ENCODE measurements around the gene TOM1. TPM values are rescaled to one million over a fixed set of nuclear protein-coding genes. Genes with fewer than 3 reads are reported as not detected.

Gene TOM1
- total RNA-seq, 1 donor from 2014 or later = 48.2 TPM

DNA sequence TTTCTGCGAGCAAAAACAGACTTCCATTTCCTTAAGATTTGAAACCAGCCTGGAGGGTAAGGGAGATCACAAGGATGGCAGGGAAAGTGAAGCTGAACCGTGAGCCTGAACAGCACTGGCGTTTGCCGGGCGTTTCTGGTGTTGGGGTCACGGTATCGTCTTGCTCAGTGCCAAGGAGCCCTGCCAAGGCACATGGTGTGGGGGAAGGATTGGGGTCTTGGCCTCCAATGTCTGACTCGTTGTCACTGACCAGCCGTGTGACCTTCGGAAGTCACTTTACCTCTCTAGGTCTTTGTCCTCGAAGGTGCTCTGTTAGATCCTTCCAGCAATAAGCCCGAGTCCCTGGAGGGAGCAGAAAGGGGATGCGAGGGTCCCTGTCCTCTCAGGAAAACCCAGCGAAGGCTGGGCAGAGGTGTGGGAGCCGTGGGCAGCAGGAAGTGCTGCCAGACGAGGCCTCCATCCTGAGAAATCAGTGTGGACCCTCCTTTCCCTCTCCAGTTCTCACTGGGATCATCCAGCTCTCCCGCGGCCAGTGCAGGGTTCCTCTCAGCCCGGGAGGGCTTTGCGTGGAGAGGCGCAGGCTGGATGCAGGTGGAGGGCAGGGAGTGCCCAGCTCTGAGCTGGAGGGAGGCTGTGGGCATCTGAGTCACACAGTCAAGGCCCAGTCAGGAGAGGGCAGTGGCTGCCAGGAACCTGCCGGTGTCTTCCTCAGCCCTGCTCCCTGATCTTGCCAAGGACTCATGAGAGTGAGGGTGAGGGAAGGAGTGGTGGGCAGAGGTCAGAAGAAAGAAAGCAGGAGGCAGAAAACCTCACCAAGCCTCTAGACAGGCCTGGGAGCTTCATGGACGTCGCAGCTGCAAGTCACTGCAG is 18.9 kb downstream of the TOM1 start:
- ATAC-seq = no peak
- no peak for DNase-seq (ENCODE audit: low spot score)
- intact Hi-C loops (cut with DNase I) = no loop called here

DNA sequence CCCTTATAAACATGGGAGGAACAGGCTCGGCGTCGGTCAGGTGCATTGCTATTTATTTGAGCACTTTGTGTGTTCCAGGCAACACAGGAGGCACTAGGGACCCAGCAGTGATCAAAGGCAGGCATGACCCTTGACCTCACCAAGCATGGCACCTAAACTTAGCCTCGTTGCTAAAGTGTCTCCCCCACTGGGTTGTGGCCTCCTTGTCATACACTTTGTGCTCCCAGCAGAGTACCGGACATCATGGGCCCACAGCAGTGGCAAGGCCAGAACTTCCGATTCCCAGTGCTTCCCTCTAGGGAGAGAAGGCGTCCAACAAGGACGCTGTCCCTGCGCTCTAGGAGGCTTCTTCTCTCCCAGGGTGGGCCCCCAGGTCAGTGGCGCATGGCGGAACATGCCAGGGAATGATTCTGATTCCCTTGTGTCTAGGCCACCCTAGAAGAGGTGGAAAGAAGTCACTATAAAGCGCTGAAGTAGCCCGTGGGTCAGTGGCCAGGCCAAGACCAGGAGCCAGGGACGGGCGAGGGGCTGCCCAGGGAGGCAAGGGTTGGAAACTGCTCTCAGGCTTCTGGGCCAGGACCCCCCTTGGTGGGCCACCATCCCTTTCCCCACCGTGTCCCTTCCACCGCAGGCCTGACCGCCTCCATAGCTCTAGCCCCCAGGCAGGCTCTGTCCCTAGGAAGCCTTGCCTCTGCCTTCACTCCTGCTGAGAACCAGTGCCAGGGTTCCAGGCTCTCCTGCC is 19.7 kb downstream of the TOM1 start:
- intact Hi-C loops (cut with DNase I) = no loop called here
- DNase-seq (ENCODE audit: low spot score) (no peak), ATAC-seq (no peak)

DNA sequence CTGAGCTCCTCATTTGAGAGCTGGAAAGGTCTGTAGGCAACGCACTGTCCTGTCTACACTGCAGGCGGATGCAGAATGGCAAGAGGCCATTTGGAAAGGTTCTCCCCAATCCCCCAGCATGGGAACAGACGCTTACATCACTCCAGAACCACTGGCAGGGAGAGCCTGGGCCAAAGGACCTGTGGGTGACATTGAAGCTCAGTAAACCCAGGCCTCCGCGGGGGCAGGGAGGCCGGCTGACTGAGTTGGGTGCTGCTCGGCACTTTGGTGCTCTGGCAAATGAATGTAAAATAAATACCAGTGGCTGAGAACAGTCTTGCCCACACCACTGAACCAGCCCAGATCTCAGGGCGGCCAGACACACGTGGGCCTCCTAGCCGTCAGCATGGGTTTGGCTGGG is 22.4 kb downstream of the TOM1 start:
- ATAC-seq = no peak
- DNase-seq (ENCODE audit: low spot score) = no peak
- intact Hi-C loops (cut with DNase I) = no loop called here

DNA sequence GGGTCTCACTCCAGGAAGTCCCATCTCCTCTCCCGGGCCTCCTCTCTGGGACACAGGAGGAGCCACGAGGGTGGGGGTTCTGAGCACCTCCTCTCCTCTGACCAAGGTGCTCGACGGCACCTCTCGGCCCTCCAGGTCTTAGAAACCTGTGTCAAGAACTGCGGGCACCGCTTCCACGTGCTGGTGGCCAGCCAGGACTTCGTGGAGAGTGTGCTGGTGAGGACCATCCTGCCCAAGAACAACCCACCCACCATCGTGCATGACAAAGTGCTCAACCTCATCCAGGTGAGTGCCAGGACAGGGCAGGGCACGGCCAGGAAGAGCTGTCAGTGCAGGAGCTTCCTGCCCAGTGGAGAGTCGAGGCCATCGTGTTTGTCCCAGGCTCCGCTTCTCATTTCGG is 23.2 kb downstream of the TOM1 start:
- ATAC-seq (no peak), DNase-seq (ENCODE audit: low spot score) (no peak)
- intact Hi-C loops (cut with DNase I) = no loop called here

DNA sequence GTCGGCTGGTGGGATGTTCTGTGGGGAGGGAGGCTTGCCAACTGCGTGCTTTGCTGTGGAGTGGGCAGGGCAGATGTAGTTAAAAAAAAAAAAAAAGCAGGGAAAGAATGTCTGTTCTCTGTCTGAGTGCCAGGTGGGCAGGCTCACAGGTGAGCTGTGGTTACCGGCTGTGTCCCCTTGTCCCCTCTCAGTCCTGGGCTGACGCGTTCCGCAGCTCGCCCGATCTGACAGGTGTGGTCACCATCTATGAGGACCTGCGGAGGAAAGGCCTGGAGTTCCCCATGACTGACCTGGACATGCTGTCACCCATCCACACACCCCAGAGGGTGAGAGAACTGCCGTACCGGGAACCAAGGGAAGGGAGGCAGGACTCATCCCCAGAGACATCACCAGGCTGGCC is 23.6 kb downstream of the TOM1 start:
- DNase-seq (ENCODE audit: low spot score) (no peak), ATAC-seq (no peak)
- intact Hi-C loops (cut with DNase I) = no loop called here

DNA sequence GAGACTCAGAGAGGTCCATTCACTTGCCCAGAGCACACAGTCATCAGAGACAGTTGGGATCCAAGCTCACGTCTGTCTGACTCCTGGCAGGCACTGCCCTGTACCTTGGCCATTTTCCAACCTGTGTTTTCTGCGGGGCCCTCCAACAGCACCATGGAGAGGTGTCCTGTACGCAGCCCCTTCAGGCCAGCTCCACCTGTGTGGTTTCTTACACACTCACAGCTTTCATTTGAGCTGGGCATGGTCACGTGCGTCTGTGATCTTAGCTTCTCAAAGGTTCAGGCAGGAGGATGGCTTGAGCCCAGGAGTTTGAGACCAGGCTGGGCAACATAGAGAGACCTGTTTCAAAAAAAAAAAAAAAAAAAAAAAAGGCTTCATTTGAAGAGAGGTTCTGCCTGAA is 24.4 kb downstream of the TOM1 start:
- DNase-seq (ENCODE audit: low spot score) (no peak), ATAC-seq (no peak)
- intact Hi-C loops (cut with DNase I) = no loop called here

DNA sequence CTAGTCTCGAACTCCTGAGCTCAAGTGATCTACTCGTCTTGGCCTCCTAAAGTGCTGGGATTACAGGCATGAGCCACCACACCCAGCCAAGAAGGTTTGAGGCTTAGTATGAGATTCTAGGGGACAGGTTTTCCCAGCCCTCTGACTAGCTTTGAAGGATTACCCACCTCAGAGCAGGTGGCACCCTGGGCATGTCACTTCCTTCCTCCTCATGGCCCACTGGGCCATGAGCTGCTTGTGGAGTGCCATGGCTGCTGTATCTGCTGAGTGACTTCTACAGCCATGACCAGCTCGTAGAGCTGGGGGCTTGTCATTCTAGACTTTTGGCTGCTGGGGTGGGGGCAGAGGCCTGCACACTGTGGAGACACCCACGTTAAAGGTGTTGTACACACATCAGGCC is 25.1 kb downstream of the TOM1 start:
- intact Hi-C loops (cut with DNase I) = no loop called here
- no peak for ATAC-seq
- no peak for DNase-seq (ENCODE audit: low spot score)

DNA sequence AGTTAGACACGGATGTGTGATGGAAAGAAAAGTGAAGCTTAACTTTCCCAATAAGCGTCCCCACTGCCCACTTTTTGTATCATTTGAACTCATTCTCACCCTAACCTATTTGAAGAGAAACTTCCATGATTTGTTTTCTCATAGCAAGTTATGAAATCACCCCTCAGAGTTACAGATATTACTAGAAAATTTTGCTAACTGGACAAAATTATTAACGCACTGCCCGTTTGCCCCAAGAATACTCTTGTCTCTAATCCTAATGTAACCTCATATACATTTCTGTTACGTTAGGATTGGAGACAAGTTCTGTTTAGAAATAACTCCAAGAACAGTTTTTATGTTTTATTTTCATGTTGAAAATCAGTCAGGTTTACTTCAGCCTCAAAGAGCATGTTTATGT is 25.5 kb downstream of the TOM1 start:
- ATAC-seq = no peak

DNA sequence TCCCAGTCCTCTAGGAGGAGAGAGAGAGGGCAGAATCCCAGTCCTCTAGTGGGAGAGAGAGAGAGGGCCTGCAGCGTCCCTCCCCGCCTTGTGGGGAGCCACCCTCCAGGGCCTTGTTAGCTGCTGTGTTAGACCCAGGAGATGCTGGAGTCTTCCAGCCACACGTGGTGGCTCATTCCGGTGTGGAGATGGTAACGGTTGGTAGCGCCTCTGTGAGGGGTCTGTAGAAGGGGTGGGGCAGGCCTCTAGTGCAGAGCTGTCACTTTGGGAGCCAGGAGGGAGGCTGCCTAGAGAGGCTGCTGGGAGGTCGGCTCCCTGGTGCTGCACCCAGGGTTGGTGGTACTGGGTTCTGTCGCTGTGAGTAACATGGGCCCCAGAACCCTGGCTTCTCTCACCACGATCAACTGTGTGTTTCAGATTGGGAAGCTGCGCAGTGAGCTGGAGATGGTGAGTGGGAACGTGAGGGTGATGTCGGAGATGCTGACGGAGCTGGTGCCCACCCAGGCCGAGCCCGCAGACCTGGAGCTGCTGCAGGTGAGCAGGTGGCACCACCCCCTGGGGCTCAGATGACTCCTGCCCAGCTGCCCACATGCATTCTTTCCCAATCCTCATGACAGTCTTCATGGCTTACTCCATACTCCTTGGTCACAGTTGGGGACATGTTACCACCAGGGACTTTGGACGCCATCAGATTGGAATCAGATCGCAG is 27.3 kb downstream of the TOM1 start:
- DNase-seq (ENCODE audit: low spot score) = no peak
- no peak for ATAC-seq
- intact Hi-C loops (cut with DNase I) = loop anchor here (1.0 kb wide), 1 partner anchor 14 kb away; no protein-coding TSS in a partner anchor

More for the DNA sequence above, 25.5 kb downstream of the TOM1 start:
- intact Hi-C loops (cut with DNase I) = no loop called here
- DNase-seq (ENCODE audit: low spot score) = no peak

DNA sequence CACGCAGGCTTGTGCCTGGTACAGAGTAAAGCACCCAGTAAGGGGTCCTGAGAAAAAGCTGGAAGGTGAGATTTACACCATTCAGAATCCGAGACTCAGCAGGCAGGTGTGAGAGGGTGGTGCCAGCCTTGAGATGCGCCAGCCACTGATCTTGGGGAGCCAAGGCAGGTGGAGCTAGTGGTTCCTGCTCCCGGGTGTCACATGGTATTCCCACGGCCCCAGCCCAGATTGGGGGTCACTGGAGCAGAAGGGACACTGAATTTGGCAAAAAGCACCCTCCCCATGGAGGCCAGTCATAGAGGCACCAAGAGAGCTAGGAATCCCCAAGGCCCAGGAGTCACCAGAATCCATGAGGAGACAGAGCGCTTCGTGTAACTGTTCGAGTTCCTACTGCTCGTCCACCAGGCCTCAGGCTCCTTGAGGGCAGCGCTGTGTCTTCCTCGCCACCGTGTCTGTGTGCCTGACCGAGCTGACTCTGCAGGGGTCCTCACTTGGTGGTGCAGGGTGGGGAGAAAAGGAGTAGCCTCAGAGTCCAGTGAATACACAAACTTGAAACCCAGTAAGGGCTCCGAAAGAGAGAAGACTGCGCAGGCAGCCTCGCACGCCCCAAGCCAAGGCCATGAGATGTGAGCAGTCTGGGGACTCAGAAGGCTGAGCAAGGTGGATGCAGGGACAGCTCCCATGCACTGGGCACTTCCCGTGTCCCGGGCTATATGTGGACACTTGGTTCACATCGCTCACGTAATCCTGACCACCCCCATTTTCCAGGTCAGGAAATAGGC is 28.2 kb downstream of the TOM1 start:
- no peak for DNase-seq (ENCODE audit: low spot score)
- no peak for ATAC-seq
- intact Hi-C loops (cut with DNase I) = no loop called here

DNA sequence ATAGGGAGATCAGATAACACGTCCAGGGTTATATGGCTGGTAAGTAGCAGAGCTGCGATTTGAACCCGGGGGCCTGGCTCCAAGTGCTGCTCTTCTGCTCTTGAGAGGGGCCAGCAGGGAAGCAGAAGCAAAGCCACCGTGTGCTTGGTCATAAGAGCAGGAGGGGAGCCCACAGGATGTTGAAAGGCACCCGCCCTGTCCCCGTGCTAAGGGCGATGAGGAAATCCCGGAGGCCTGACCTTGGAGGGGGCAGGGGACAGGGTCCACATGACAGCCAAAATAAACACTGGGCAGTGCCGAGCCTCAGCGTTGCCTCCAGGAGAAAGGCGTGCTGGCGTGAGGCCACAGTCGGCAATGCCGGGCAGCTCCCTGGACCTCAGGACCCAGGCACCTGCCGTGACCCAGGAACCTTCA is 28.8 kb downstream of the TOM1 start:
- intact Hi-C loops (cut with DNase I) = no loop called here
- DNase-seq (ENCODE audit: low spot score) = peak; percentile 64
- ATAC-seq = no peak

DNA sequence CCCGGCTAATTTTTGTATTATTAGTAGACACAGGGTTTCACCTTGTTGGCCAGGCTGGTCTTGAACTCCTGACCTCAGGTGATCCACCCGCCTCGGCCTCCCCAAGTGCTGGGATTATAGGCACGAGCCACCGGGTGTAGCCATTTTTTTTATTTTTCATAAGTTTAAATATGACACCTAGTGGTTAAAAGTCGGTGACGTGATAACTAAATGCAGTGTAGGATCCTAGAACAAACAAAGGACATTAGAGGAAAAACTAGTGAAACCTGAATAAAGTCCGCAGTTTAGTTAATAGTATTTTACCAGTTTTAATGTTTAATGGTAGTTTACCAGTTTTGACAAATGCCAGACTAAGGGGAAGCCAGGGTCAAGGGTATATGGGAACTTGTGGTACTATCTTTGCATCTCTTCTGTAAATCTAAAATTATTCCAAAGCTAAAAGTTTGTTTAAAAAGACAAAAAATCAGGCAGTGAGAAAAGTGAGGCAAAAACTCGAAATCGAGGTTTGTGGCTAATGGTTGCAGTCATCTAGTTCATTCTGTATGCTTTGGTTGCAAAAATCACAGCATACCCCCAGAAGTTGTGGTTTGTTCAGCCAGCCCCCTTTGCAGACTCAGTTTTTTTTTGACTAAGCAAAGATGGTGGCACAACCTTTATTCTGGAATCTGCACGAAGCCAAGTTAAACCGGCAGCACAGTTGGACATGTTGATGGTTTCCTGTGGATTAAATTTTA is 29.6 kb downstream of the TOM1 start:
- intact Hi-C loops (cut with DNase I) = no loop called here

DNA sequence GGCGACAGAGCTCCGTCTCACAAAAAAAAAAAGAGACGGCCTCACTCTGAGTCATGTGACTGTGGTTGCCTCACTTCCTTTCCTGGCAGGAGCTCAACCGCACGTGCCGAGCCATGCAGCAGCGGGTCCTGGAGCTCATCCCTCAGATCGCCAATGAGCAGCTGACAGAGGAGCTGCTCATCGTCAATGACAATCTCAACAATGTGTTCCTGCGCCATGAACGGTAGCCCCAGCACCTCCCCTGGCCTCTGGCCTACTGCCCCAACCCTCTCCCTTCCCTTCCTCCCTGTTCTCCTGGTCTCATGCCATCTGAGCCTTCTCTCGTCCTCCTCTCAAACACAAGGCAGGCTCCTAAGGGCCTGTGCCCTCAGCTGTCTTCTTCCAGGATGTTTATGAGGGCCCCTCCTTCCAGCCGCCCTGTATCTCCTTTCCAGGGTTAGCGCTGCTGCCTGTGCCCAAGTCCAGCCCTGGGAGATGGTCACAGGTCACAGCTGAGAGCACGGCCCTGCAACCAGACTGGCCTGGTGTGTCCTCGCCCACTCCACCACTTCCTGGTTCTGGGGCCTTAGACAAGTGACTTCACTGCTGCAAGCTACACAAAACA is 30.7 kb downstream of the TOM1 start:
- intact Hi-C loops (cut with DNase I) = no loop called here
- peak; percentile 88 for ATAC-seq
- DNase-seq (ENCODE audit: low spot score) = peak; percentile 84

More for the DNA sequence above, 29.6 kb downstream of the TOM1 start:
- DNase-seq (ENCODE audit: low spot score) (no peak), ATAC-seq (no peak)

DNA sequence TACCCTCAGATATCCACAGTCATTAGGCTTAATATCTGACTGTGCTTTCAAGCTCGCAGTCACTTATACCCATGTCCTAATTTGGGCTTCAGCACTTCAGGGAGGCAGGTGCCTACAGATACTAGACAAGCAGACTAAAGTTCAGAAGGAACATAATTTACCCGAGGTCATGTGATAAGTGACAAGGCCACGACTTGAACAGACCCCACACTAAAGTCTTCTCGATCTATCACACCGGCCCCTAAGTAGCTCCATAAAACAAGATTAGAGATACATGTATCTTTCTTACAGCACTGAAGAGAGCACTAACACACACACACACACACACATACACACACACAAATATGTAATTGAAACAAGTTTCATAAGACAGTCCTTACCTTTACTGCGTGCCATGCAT is 32.6 kb downstream of the TOM1 start:
- DNase-seq (ENCODE audit: low spot score) (no peak), ATAC-seq (no peak)
- intact Hi-C loops (cut with DNase I) = no loop called here

DNA sequence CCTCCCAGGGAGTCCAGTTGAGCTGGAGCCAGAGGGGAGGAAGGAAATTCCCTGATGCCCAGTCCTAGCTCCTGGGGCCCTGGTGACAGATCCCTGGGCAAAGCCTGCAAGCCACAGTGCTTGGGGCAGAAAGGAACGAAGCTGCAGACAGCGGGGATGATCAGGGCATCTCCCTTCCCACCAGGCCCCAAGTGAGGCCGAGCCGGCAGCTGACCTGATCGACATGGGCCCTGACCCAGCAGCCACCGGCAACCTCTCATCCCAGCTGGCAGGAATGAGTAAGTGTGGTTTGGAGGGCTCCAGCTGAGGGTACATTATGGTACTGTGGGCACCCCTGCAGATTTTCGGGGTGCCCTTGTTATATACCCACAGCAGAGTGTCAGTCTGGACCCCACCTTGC is 33.5 kb downstream of the TOM1 start:
- intact Hi-C loops (cut with DNase I) = no loop called here
- DNase-seq (ENCODE audit: low spot score) (no peak), ATAC-seq (no peak)

DNA sequence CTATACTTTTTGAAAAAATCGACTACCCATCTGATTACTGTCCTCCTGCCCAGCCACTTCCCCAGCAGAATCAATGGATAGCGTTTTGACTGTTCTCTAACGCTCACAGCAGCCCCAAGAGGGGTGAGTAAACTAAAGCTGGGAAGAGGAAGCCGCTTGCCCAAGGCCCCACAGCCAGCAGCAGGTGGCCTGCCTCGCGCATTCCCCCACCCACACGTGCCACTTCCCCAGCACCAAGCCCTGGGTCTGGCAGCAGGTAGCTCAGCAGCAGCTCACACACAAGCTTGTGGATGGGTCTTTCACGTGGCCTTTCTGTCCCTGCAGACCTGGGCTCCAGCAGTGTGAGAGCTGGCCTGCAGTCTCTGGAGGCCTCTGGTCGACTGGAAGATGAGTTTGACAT is 34.3 kb downstream of the TOM1 start:
- ATAC-seq (no peak), DNase-seq (ENCODE audit: low spot score) (no peak)
- intact Hi-C loops (cut with DNase I) = no loop called here

DNA sequence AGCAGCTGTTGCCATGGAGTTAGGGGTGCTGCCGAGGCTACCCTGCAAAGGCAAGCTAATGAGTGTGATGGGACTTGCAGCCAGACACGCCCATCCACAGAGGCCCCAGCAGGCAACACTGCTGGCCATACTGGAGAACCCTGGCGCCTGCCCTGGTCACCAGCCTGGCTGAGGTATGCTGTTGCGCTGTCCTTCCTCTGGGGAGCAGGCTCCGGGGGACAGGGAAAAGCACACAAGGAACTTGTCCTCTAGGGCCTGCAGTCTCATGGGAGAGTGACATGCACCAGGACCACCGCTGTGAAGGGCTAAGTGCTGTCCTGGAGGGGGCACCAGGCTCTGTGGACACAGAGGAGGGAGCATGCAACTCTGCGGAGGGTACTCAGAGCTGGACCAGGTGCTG is 35.8 kb downstream of the TOM1 start:
- ATAC-seq = no peak

More for the DNA sequence above, 35.8 kb downstream of the TOM1 start:
- intact Hi-C loops (cut with DNase I) = no loop called here
- no peak for DNase-seq (ENCODE audit: low spot score)

Data from sciatic nerve (tissue), 2 donors.